ENCODE data around the gene TSPAN1. TPM values are rescaled to one million over a fixed set of nuclear protein-coding genes. Genes with fewer than 3 reads are reported as not detected.
A peak's percentile ranks its signal among the peaks of the same experiment; 100 is the strongest.

The TSPAN1 gene
- total RNA-seq, 2 donors from 2014 or later, result not detected

GRCh38 chr1:46188295-46189030, 13.6 kb downstream of the TSPAN1 start:
- Histone ChIP-seq H3K27me3 (ENCODE audit: control insufficient read depth, insufficient read depth, low read length, poor library complexity, severe bottlenecking) (no peaks in the 10 kb centered on the region), H3K9ac (ENCODE audit: extremely low read depth, low read length, poor library complexity, severe bottlenecking) (no peak overlapping the region), H3K36me3 (ENCODE audit: control insufficient read depth, insufficient read depth, low read length) (peaks cover 47% of the 10 kb centered on the region), H3K27ac (ENCODE audit: low read depth, low read length) (no peak overlapping the region), H3K4me3 (ENCODE audit: low read length) (no peak overlapping the region), H3K9me3 (ENCODE audit: control insufficient read depth, low read length) (no peaks in the 10 kb centered on the region), H3K4me1 (ENCODE audit: control insufficient read depth, insufficient read depth, low read length) (no peaks in the 10 kb centered on the region)
- Mint-ChIP-seq H3K27ac (no peak overlapping the region), H3K4me1 (no peaks in the 10 kb centered on the region), H3K9me3 (no peaks in the 10 kb centered on the region), H3K4me3 (no peak overlapping the region), H3K36me3 (ENCODE audit: low read depth) (peaks cover 50% of the 10 kb centered on the region), H3K27me3 (ENCODE audit: insufficient read depth) (no peaks in the 10 kb centered on the region)
- DNase-seq, result peak; percentile 58
- TF ChIP-seq CTCF (conservative IDR thresholded peaks at IDR 0.05), result peak; percentile 57
- 83 to 87% methylated on average over 1 to 6 of the region's 6 CpGs for WGBS, 2 experiments (ENCODE audit: insufficient coverage in 1 of 2, insufficient read length in 1 of 2)

- Histone ChIP-seq H3K4me1 (ENCODE audit: control insufficient read depth, insufficient read depth, low read length) (no peaks in the 10 kb centered on the region), H3K4me3 (ENCODE audit: low read length) (no peak overlapping the region), H3K9me3 (ENCODE audit: control insufficient read depth, low read length) (no peaks in the 10 kb centered on the region), H3K36me3 (ENCODE audit: control insufficient read depth, insufficient read depth, low read length) (peaks cover 55% of the 10 kb centered on the region), H3K27me3 (ENCODE audit: control insufficient read depth, insufficient read depth, low read length, poor library complexity, severe bottlenecking) (no peaks in the 10 kb centered on the region), H3K9ac (ENCODE audit: extremely low read depth, low read length, poor library complexity, severe bottlenecking) (no peak overlapping the region), H3K27ac (ENCODE audit: low read depth, low read length) (no peak overlapping the region)
- no peak overlapping the region for H3K4me3 Mint-ChIP-seq
- peaks cover 58% of the 10 kb centered on the region for H3K36me3 Mint-ChIP-seq (ENCODE audit: low read depth)
- H3K27me3 Mint-ChIP-seq (ENCODE audit: insufficient read depth), result no peaks in the 10 kb centered on the region
- TF ChIP-seq CTCF (conservative IDR thresholded peaks at IDR 0.05), result no peak
- H3K27ac Mint-ChIP-seq, result no peak overlapping the region
- 80 to 89% methylated on average over 2 to 3 of the region's 3 CpGs for WGBS, 2 experiments (ENCODE audit: insufficient coverage in 1 of 2, insufficient read length in 1 of 2)
- H3K9me3 Mint-ChIP-seq, result no peaks in the 10 kb centered on the region
- H3K4me1 Mint-ChIP-seq, result peaks cover 2% of the 10 kb centered on the region
- DNase-seq, result no peak
Observed at GRCh38 chr1:46190539-46190938, 15.7 kb downstream of the TSPAN1 start.

- Histone ChIP-seq H3K27me3 (ENCODE audit: control insufficient read depth, insufficient read depth, low read length, poor library complexity, severe bottlenecking) (no peaks in the 10 kb centered on the region), H3K9ac (ENCODE audit: extremely low read depth, low read length, poor library complexity, severe bottlenecking) (no peak overlapping the region), H3K4me1 (ENCODE audit: control insufficient read depth, insufficient read depth, low read length) (no peaks in the 10 kb centered on the region), H3K27ac (ENCODE audit: low read depth, low read length) (no peak overlapping the region), H3K9me3 (ENCODE audit: control insufficient read depth, low read length) (no peaks in the 10 kb centered on the region), H3K4me3 (ENCODE audit: low read length) (no peak overlapping the region), H3K36me3 (ENCODE audit: control insufficient read depth, insufficient read depth, low read length) (peaks cover 61% of the 10 kb centered on the region)
- DNase-seq, result no peak
- 96 to 97% methylated on average over 6 to 8 of the region's 9 CpGs for WGBS, 2 experiments (ENCODE audit: insufficient coverage in 1 of 2, insufficient read length in 1 of 2)
- Mint-ChIP-seq H3K4me1 (peaks cover 2% of the 10 kb centered on the region), H3K4me3 (no peak overlapping the region), H3K36me3 (ENCODE audit: low read depth) (peaks cover 62% of the 10 kb centered on the region), H3K27me3 (ENCODE audit: insufficient read depth) (no peaks in the 10 kb centered on the region), H3K9me3 (no peaks in the 10 kb centered on the region), H3K27ac (no peak overlapping the region)
- no peak for TF ChIP-seq CTCF (conservative IDR thresholded peaks at IDR 0.05)
Observed at GRCh38 chr1:46191033-46191701, 16.3 kb downstream of the TSPAN1 start.

All from endodermal cell (in vitro differentiated cells).